SK-N-SH treated with all-trans-retinoic acid at 6 μM for 48 hours (cell line): ENCODE measurements around the gene RAB3IL1.

ENCODE experiments used
- CREB5 ChIP-seq: fragments of 250-450 bp; sonication (Bioruptor Pico); IDR thresholded peaks from 2 replicates; pipeline ENCODE4 v1.5.1; 2020; ENCODE audit warnings: low read depth, mild to moderate bottlenecking, moderate library complexity
- PPARA ChIP-seq: fragments of 250-450 bp; sonication (Bioruptor Pico); IDR thresholded peaks from 2 replicates; pipeline ENCODE4 v1.5.0; 2020; ENCODE audit warnings: mild to moderate bottlenecking, borderline replicate concordance
- RARB ChIP-seq: fragments of 250-450 bp; sonication (Bioruptor Pico); IDR thresholded peaks from 2 replicates; pipeline ENCODE4 v1.8.0; 2021; ENCODE audit warnings: mild to moderate bottlenecking, moderate library complexity
- TOX ChIP-seq: fragments of 250-450 bp; sonication (Bioruptor Pico); IDR thresholded peaks from 2 replicates; pipeline ENCODE4 v1.8.0; 2021; ENCODE audit warnings: mild to moderate bottlenecking, moderate library complexity, borderline replicate concordance
- ZFP30 ChIP-seq: fragments of 450-650 bp; formaldehyde crosslinking; IDR thresholded peaks from 2 replicates; pipeline ENCODE4 v1.5.0; 2022; ENCODE audit warnings: mild to moderate bottlenecking, moderate library complexity

- TF ChIP-seq RARB (CRISPR knock-in tag) (no peak), TOX (CRISPR knock-in tag) (no peak), ZFP30 (CRISPR knock-in tag) (no peak), CREB5 (CRISPR knock-in tag) (no peak), PPARA (CRISPR knock-in tag) (no peak)
These were observed 31.4 kb downstream of the RAB3IL1 start for GRCh38 chr11:61885784-61886580.
